ENCODE measurements around the gene DEPDC1B.
"Not testable (repeated sequence)": the region's sequence is repeated elsewhere in the genome, so short reads cannot be mapped to it uniquely, and the experiment has no call there.

Gene DEPDC1B

GRCh38 chr5:60699609-60700415, at the start of gene DEPDC1B:
DEPDC1B (minus strand) TSS chr5:60700166; CDS start chr5:60700093, 73 bp downstream.
- peak; percentile 45 to 68 (median 57) for DNase-seq

GRCh38 chr5:60744682-60745081, 44.7 kb upstream of the DEPDC1B start:
- no peak for DNase-seq

GRCh38 chr5:60743511-60744314, 43.7 kb upstream of the DEPDC1B start:
- DNase-seq = no peak

- no peak for DNase-seq
Measured at GRCh38 chr5:60740322-60740721, 40.4 kb upstream of the DEPDC1B start.

- no peak for DNase-seq
Measured at GRCh38 chr5:60738933-60739332, 39.0 kb upstream of the DEPDC1B start.

- no peak for DNase-seq
Measured at GRCh38 chr5:60738461-60738860, 38.5 kb upstream of the DEPDC1B start.

GRCh38 chr5:60730858-60731257, 30.9 kb upstream of the DEPDC1B start:
- not testable (repeated sequence) for DNase-seq

GRCh38 chr5:60727033-60727679, 27.2 kb upstream of the DEPDC1B start:
- no peak for DNase-seq

GRCh38 chr5:60724126-60724525, 24.2 kb upstream of the DEPDC1B start:
- no peak for DNase-seq

- DNase-seq = no peak
Measured at GRCh38 chr5:60722416-60722815, 22.4 kb upstream of the DEPDC1B start.

GRCh38 chr5:60719329-60719728, 19.4 kb upstream of the DEPDC1B start:
- no peak for DNase-seq

- no peak for DNase-seq
Measured at GRCh38 chr5:60718166-60718892, 18.4 kb upstream of the DEPDC1B start.

GRCh38 chr5:60715201-60715928, 15.4 kb upstream of the DEPDC1B start:
- DNase-seq = not testable (repeated sequence)

GRCh38 chr5:60712950-60713349, 13.0 kb upstream of the DEPDC1B start:
- DNase-seq = no peak

- not testable (repeated sequence) for DNase-seq
Measured at GRCh38 chr5:60711892-60712291, 11.9 kb upstream of the DEPDC1B start.

GRCh38 chr5:60710362-60710761, 10.4 kb upstream of the DEPDC1B start:
- DNase-seq = no peak

- DNase-seq = no peak
Measured at GRCh38 chr5:60705144-60705543, 5.2 kb upstream of the DEPDC1B start.

- no peak for DNase-seq
Measured at GRCh38 chr5:60703944-60704343, 4.0 kb upstream of the DEPDC1B start.

GRCh38 chr5:60701321-60701968, 1.5 kb upstream of the DEPDC1B start:
- no peak for DNase-seq

GRCh38 chr5:60700416-60700757, 421 bp upstream of the DEPDC1B start:
- DNase-seq = no peak

- no peak for DNase-seq
Measured at GRCh38 chr5:60699288-60699608, 718 bp downstream of the DEPDC1B start.

- DNase-seq = no peak
Measured at GRCh38 chr5:60698336-60698735, 1.6 kb downstream of the DEPDC1B start.

Data from activated naive CD4-positive, alpha-beta T cell (primary cell).